Measurements from ENCODE around the gene B4GALT2.

B4GALT2 gene

GRCh38 chr1:43994794-43995790 lies 16.1 kb downstream of the B4GALT2 start:
- peak; percentile 42 for TF ChIP-seq CTCF (IDR thresholded peaks at IDR 0.05; ENCODE audit: extremely low read depth, missing control alignments)
- DNase-seq (ENCODE audit: low spot score): peak; percentile 63

- TF ChIP-seq CTCF (IDR thresholded peaks at IDR 0.05; ENCODE audit: extremely low read depth, missing control alignments): no peak
- DNase-seq (ENCODE audit: low spot score): no peak
Measured at GRCh38 chr1:43995984-43996732, 17.1 kb downstream of the B4GALT2 start.

GRCh38 chr1:43996733-43997115 lies 17.7 kb downstream of the B4GALT2 start:
- no peak for TF ChIP-seq CTCF (IDR thresholded peaks at IDR 0.05; ENCODE audit: extremely low read depth, missing control alignments)
- no peak for DNase-seq (ENCODE audit: low spot score)

GRCh38 chr1:43997295-43997999 lies 18.4 kb downstream of the B4GALT2 start:
- TF ChIP-seq CTCF (IDR thresholded peaks at IDR 0.05; ENCODE audit: extremely low read depth, missing control alignments): no peak

GRCh38 chr1:43998000-43998378 lies 19.0 kb downstream of the B4GALT2 start:
- TF ChIP-seq CTCF (IDR thresholded peaks at IDR 0.05; ENCODE audit: extremely low read depth, missing control alignments): no peak
- DNase-seq (ENCODE audit: low spot score): no peak

More at GRCh38 chr1:43997295-43997999, 18.4 kb downstream of the B4GALT2 start:
- DNase-seq (ENCODE audit: low spot score): no peak

GRCh38 chr1:43999455-43999854 lies 20.4 kb downstream of the B4GALT2 start:
- no peak for TF ChIP-seq CTCF (IDR thresholded peaks at IDR 0.05; ENCODE audit: extremely low read depth, missing control alignments)
- no peak for DNase-seq (ENCODE audit: low spot score)

Measured in GM20000 (cell line).